Left lobe of liver (tissue), 2 donors: ENCODE measurements around the gene PTPRM. TPM values are rescaled to one million over a fixed set of nuclear protein-coding genes. Genes with fewer than 3 reads are reported as not detected.
A peak's percentile ranks its signal among the peaks of the same experiment; 100 is the strongest.

ENCODE experiments used
- ATAC-seq: fragments of 200-7000 bp; cut with Tn5 transposase; one replicate; pipeline ENCODE4 v1.9.1; 2020; ENCODE audit warnings: mild to moderate bottlenecking, moderate library complexity
- DNase-seq: peaks from one replicate; pipeline ENCODE4 v3.0.0-alpha.2; 2020; ENCODE audit warnings: low spot score
- total RNA-seq: library from RNA; stranded (reverse); gene quantifications from one replicate; pipeline ENCODE4 v1.2.1, GENCODE V29; 2021
- donor health status: DM: no; HTN: no; CAD: no; lungs with moderate emphysema.
- donor health status: DM: no; HTN: yes; CAD: no.

The PTPRM gene
- total RNA-seq, 1 donor from 2014 or later, result 34.7 TPM

DNA sequence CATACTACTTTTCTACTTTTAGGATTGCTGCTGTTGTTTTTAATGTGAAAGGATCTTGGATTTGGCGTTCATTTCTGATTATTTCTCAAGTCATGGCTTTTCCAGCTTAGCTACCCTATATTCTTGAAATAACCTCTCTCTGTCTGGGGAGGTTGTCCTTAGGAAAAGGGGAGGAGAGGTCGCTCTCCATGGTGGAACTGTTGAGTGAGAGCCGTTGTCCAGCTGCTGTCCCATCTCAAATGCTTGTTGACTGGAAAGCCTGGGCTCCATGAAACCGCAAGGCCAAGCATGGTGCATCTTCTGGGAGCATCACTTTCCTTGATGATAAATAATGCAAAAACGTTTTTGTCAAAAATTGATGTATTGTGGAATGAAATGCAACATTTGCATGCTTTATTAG is 563.0 kb downstream of the PTPRM start:
- no peak for DNase-seq
- ATAC-seq, result no peak

DNA sequence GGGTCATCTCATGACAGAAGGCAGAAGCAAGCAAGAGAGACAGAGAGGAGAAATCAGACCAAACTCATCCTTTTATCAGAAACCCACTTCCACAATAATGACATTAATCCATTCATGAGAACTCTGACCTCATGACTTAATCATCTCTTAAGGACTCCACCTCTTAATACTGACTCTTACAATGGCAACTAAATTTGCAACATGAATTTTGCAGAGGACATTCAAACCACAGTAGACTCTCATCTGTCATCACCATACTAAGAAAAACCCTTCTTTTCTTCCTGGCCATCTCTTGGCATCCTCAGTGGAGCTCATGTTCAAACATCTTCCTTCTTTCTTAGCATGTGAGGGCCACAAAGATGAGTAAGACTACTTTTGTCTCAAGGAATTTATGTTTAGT is 565.9 kb downstream of the PTPRM start:
- DNase-seq, result no peak

GRCh38 chr18:8133888-8134287 is 566.8 kb downstream of the PTPRM start:
- ATAC-seq (no peak), DNase-seq (no peak)

More for the DNA sequence above, 565.9 kb downstream of the PTPRM start:
- ATAC-seq, result no peak

DNA sequence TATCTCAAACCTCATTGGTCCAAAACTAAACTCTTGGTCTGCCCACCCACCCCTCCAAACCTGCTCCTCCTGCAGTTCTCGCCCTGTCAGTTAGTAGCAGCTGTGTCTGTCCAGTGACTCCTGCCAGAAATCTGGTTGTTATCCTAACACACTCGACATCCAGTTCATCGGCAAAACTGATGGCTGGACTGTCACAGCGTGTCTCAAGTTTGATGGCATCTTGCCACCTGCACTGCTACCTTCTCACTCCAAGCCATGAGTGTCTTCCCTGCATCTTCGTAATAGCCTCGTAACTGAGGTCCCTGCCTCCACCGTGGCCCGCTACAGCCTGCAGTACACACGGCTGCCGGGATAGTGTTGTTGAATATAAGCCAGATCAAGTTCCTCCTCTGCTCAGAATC is 572.0 kb downstream of the PTPRM start:
- no peak for DNase-seq
- ATAC-seq, result no peak

DNA sequence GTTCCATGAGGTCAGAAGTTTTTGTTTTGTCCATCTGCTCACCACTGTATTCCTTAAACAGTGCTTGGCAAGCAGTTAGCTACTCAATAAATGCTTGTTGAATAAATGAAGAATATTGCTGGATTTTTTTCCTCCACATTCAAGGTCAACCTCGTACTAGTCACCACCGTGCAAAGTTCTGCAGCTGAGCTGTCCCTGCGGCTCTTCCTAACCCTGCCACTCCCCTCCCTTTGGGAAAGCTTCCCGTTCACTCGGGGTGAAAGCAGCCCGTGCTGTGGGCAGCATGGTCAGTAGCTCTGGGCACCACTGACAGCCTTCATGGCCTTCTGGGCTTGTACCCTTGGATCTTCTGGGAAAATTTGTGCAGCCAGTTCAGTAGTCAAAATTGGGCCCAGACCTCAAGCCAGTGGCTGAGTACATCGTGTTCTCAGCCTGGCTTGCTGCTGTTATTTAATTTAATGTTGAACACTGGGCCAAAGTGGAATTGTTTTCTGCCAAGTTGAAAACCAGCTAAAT is 572.8 kb downstream of the PTPRM start:
- ATAC-seq (peak; percentile 39), DNase-seq (no peak)

DNA sequence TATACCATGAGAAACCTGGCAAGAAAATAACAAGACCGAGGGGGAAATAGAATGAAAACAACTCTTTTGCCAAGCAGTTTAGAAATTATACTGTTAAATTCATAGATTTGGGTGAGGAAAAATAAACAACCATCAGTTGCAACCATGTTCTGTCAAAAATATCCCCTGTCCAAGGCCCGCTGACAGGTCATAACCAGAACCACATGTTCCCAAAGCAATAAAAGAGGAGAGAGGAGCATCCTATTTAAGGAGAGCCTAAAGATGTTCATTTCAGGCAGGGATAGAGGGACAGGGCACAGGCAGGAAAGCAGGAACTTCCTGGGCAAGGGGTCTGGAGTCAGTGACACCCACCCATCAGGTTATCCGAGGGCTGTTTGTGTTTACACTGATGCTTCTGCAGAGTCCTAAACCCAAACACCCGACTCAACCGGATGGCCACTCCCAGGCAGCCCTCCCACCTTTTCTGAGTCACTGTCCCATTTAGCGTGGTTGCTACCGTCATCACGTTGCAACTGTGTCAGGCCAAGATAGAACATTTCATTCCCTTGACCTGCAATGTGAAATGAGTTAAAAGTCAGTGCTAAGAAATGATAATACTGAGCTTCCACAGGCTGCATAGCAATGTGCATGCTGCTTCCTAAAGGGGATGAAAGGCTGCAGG is 573.9 kb downstream of the PTPRM start:
- no peak for ATAC-seq
- DNase-seq, result no peak

DNA sequence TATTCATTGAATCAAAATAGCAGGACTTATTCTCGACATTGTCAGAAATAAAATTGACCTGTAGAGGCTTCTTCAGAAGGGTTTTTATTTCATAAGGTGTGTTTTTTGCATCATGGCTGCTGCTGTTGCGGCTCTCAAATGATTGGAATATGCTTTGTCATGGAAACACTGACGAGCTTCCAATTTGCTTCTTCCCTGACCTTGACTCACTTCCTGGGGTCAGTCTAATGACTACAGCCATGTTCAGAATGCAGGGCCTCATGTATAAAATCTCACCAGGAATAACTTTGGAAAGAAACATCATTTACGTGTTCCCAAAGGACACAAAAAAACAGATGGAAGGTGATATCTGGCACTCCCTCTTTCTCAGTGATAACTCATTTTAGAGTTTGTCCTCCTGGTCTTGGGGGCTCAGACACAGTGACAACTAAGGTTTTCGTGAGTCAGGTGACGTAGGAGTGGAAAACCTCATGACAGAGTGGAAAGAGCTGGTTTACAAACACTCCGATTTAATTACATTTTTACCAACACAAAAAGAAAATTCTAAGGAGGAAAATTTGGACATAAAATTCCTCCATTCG is 575.1 kb downstream of the PTPRM start:
- no peak for ATAC-seq
- DNase-seq, result no peak

DNA sequence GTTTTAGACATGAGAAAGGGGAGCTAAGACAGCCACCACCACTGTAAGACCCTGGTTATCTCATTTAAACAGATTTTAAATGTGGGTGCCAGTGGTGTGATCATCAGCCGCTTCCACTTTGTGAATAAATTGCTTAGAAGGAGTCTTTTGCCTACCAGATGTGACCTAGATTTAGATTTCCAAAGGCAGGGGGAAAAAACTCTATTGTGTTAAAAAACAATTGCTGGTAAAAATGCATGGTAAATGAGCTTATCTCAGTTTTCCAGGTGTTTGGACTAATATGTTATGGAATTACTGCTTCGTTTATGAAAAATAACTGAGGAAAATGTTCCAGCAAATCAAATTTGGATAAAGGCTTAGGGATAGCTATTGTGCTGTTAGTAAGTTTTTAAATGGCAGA is 575.8 kb downstream of the PTPRM start:
- ATAC-seq (no peak), DNase-seq (no peak)

DNA sequence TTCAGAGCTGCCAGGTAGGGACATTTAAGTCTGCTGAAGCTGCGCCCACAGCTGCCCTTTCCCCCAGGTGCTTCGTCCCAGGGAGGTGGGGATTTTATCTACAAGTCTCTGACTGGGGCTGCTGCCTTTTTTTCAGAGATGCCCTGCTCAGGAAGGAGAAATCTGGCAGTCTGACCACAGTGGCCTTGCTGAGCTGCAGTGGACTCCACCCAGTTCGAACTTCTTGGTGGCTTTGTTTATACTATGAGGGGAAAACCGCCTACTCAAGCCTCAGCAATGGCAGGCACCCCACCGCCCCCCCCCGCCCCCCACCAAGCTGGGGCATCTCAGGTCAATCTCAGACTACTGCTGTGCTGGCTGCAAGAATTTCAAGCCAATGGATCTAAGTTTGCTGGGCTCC is 584.1 kb downstream of the PTPRM start:
- ATAC-seq (no peak), DNase-seq (no peak)

GRCh38 chr18:8153887-8154583 is 586.9 kb downstream of the PTPRM start:
- no peak for ATAC-seq

DNA sequence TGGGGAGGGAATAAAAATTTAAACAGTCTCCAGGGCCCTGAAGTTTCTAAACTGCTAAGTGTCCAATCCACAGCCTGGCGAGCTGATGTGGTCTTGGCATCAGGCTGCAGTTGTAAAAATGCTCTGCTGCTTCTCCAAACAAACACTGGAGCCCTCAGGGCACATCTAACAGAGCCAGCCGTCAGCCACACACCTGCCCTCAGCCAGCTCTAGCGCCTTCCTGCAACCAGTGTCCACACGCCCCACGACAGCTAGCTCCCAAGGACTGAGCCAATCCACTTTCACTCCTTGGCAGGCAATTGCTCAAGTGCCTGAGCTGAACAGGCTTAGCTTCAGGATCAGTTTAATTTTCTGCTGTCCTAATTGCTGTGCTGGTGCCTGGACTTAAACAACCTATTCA is 595.7 kb downstream of the PTPRM start:
- ATAC-seq (peak; percentile 89), DNase-seq (peak; percentile 48)

More at GRCh38 chr18:8153887-8154583, 586.9 kb downstream of the PTPRM start:
- DNase-seq, result no peak

GRCh38 chr18:8163286-8163959 is 596.3 kb downstream of the PTPRM start:
- ATAC-seq, result peak; percentile 83
- no peak for DNase-seq

DNA sequence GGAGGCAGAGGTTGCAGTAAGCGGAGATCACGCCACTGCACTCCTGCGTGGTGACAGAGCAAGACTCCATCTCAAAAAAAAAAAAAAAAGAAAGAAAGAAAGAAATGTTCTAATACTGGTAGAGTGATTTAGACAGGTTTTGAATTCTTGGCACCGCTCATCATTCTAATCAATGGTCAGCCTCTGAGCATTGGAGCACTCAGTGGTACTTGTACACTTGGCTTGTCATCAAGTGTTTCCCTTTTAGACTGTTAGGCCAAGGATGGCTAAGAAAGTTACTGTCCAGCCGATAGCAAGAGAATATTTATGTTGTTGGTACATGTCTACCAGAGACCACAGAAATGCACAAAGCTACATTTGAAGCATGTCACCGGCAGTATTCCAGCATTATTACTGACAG is 598.0 kb downstream of the PTPRM start:
- DNase-seq, result no peak
- ATAC-seq, result no peak

GRCh38 chr18:8167026-8167425 is 599.9 kb downstream of the PTPRM start:
- no peak for DNase-seq
- ATAC-seq, result no peak

DNA sequence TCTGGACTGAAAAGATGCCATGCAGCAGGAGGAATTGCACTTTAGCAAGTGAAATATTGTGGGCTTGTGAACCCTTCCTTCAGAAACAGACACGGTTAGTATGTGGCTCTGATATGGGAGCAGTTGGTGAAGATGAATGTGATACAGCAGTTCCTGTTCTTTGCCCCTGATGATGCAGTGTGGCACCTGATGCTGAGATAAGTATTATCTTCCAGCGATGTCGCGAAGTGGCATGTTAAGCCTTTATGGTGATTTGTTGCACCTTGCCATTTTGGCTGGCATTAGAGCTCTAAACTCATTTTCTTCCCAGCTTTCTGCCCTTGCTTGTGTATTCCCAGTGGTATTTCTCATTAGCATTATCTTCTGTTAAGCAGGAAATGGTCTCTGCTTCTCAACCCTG is 600.6 kb downstream of the PTPRM start:
- no peak for ATAC-seq
- no peak for DNase-seq

GRCh38 chr18:8169722-8170121 is 602.6 kb downstream of the PTPRM start:
- ATAC-seq, result no peak

DNA sequence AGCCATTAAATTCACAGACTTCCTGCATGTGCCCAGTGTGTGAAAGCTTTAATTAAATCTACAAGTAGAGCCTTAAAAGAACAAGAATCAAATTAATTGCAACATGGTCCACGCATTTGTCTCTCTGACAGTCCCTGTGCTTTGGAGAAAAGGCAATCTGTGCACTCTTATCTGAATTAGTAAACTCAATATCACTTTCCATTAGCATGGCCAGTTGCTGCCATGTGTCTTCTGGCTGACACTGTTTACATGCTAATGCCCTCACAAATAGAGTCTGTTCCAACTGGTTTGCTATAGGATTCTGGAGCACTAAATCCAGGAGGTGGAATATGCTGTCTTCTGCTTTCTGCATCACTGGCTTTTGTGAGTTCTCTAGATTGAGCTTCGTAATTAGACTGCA is 607.7 kb downstream of the PTPRM start:
- no peak for DNase-seq
- no peak for ATAC-seq

More at GRCh38 chr18:8169722-8170121, 602.6 kb downstream of the PTPRM start:
- no peak for DNase-seq

GRCh38 chr18:8175501-8176061 is 608.5 kb downstream of the PTPRM start:
- DNase-seq (no peak), ATAC-seq (no peak)

DNA sequence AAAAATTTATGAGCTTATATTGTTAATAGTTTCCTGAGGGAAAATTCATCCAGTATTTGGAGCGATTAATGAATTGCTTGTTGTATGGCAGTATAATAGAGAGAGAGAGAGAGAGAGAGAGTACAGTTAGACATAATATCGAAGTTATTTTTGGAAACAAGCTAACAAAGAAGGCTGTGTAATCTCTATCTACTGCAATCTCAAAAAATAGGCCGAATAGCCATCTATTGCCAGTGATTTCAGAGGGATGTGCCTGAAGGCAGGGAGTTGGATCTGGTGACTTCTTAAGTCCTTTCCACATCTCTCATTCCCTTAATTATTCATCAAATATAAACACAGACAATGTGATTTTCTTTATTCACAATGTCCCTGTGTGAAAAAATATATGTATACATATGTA is 609.0 kb downstream of the PTPRM start:
- ATAC-seq (no peak), DNase-seq (no peak)

DNA sequence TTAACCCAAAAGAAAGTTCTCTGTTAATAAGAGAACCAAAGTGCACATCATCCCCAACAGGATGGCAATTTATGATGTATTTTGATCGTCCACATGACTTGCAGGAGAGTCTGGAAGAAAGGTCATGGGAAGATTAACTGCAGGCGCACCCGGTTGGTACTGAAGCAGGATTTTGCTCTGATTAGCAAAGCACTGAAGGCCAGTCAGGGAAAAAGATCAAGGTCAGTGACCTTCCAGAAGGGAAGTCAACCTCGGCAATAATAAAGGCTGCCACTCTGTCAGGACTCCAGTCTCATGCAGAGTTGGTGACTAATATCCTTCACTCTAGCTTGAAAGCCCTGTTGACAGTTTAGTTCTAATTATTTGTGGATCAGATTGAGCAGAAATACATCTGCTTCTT is 609.4 kb downstream of the PTPRM start:
- peak; percentile 72 for ATAC-seq
- DNase-seq, result no peak

GRCh38 chr18:8177330-8178016 is 610.4 kb downstream of the PTPRM start:
- no peak for DNase-seq
- ATAC-seq, result peak; percentile 72
